ENCODE measurements around the gene OR10H2. TPM values are rescaled to one million over a fixed set of nuclear protein-coding genes. Genes with fewer than 3 reads are reported as not detected.
A peak's percentile ranks its signal among the peaks of the same experiment; 100 is the strongest.

OR10H2 gene
- total and polyA plus RNA-seq, 2 of the 8 experiments (the other 6 are each of a cell fraction or from before 2014, with no cell fraction given): not detected

- Histone ChIP-seq H3K14ac (ENCODE audit: insufficient read length) (no peak within 1 kb of the TSS), H3K23ac (ENCODE audit: insufficient read length) (no peak within 1 kb of the TSS), H2BK15ac (ENCODE audit: low read length) (no peak within 1 kb of the TSS), H3K9me3 (ENCODE audit: insufficient read depth in 2 of 2, low read depth in 1 of 2, low read length in 1 of 2) (peaks cover 49 to 62% of the 10 kb centered on the region in 2 experiments), H3K4ac (replicated peaks; ENCODE audit: insufficient read length, low read depth, low read length) (no peak within 1 kb of the TSS), H4K91ac (replicated peaks; ENCODE audit: insufficient read length, low read length) (no peak within 1 kb of the TSS), H3K4me1 (replicated peaks in 1 of 4; ENCODE audit: control insufficient read depth in 3 of 4, insufficient read depth in 4 of 4, low read length in 3 of 4) (no peaks in the 10 kb centered on the region), H3K4me2 (ENCODE audit: insufficient read depth in 1 of 2, low read depth in 2 of 2, low read length in 2 of 2) (no peak within 1 kb of the TSS), H2BK120ac (replicated peaks; ENCODE audit: low read depth, low read length) (no peak within 1 kb of the TSS), H3K9ac (replicated peaks in 1 of 4; ENCODE audit: extremely low read depth in 1 of 4, low read depth in 3 of 4, low read length in 3 of 4) (no peak within 1 kb of the TSS), H3K4me3 (ENCODE audit: extremely low read depth in 1 of 4, insufficient read depth in 2 of 4, low read depth in 3 of 4, low read length in 4 of 4) (peak within 1 kb of the TSS in 1 of 4 experiments; percentile 15; a peak in 1 of 8 replicates), H3K27me3 (replicated peaks in 1 of 4; ENCODE audit: control insufficient read depth in 3 of 4, extremely low read depth in 1 of 4, insufficient read depth in 3 of 4, low read length in 3 of 4) (no peaks in the 10 kb centered on the region), H3K56ac (replicated peaks; ENCODE audit: insufficient read length, low read depth, low read length) (no peak within 1 kb of the TSS), H2BK12ac (ENCODE audit: low read depth, low read length) (no peak within 1 kb of the TSS), H4K20me1 (replicated peaks in 1 of 2; ENCODE audit: control insufficient read depth in 1 of 2, insufficient read depth in 2 of 2, low read length in 2 of 2) (no peaks in the 10 kb centered on the region), H3K36me3 (ENCODE audit: control insufficient read depth in 2 of 4, insufficient read depth in 4 of 4, low read length in 3 of 4) (no peaks in the 10 kb centered on the region), H2BK5ac (ENCODE audit: low read depth, low read length) (no peak within 1 kb of the TSS), H4K8ac (ENCODE audit: extremely low read depth, insufficient read depth, low read length) (no peak within 1 kb of the TSS), H3K23me2 (ENCODE audit: low read depth, low read length) (no peaks in the 10 kb centered on the region; the same call in 1 of the 2 replicates), H3K27ac (ENCODE audit: low read depth, low read length) (no peak within 1 kb of the TSS), H3K79me2 (ENCODE audit: control insufficient read depth in 1 of 2, insufficient read depth in 2 of 2, low read length in 2 of 2) (no peaks in the 10 kb centered on the region), H2AFZ (ENCODE audit: low read length) (no peak within 1 kb of the TSS), H2AK5ac (ENCODE audit: low read depth, low read length) (no peak within 1 kb of the TSS), H2BK20ac (ENCODE audit: low read length) (no peak within 1 kb of the TSS), H3K18ac (ENCODE audit: extremely low read depth, low read length) (no peak within 1 kb of the TSS), H3K79me1 (ENCODE audit: low read depth, low read length) (no peaks in the 10 kb centered on the region), H4K5ac (ENCODE audit: insufficient read length, low read depth, low read length) (no peak within 1 kb of the TSS)
- DNase-seq (ENCODE audit: low read depth in 1 of 2, low spot score in 2 of 2) (no peak), FAIRE-seq (no peak)
- 48% methylated on average over 4 of the region's 4 CpGs; no CpG with 5 or more reads in 1 of the 2 experiments for WGBS, 2 experiments (ENCODE audit: extremely low coverage in 1 of 2, insufficient coverage in 1 of 2, insufficient read length in 1 of 2, insufficient replicate concordance in 2 of 2, low coverage in 1 of 2, low lambda C conversion rate in 2 of 2, missing lambda C conversion rate in 1 of 2)
- POLR2A ChIA-PET (ENCODE audit: partially characterized antibody): no interaction called here
- CTCF ChIA-PET (ENCODE audit: partially characterized antibody): no interaction called here
- TF ChIP-seq NANOG (IDR thresholded peaks at IDR 0.05; ENCODE audit: insufficient read depth, low read depth, low read length, poor library complexity, severe bottlenecking) (no peak), CHD2 (IDR thresholded peaks at IDR 0.05; ENCODE audit: low read length) (no peak), TBP (IDR thresholded peaks at IDR 0.05; ENCODE audit: low read depth, low read length) (no peak), SIRT6 (IDR thresholded peaks at IDR 0.05; ENCODE audit: low read length) (no peak), POU5F1 (IDR thresholded peaks at IDR 0.05; ENCODE audit: low read depth, low read length) (no peak), KDM4A (IDR thresholded peaks at IDR 0.05; ENCODE audit: low read depth, low read length, severe bottlenecking) (no peak), RAD21 (IDR thresholded peaks at IDR 0.05 in 1 of 2, conservative IDR thresholded peaks at IDR 0.05 in 1 of 2; ENCODE audit: low read depth in 2 of 2, low read length in 2 of 2) (no peak), BCL11A (IDR thresholded peaks at IDR 0.05; ENCODE audit: low read depth in 2 of 2, low read length in 2 of 2) (no peak), SP1 (IDR thresholded peaks at IDR 0.05; ENCODE audit: low read depth, low read length) (no peak), SIX5 (IDR thresholded peaks at IDR 0.05; ENCODE audit: low read depth, low read length) (no peak), JUND (IDR thresholded peaks at IDR 0.05; ENCODE audit: low read length) (no peak), BACH1 (IDR thresholded peaks at IDR 0.05; ENCODE audit: low read length) (no peak), CBX5 (IDR thresholded peaks at IDR 0.05; ENCODE audit: low read depth, low read length) (no peak), GTF2F1 (IDR thresholded peaks at IDR 0.05; ENCODE audit: borderline replicate concordance, low read depth, low read length) (no peak), SRF (IDR thresholded peaks at IDR 0.05; ENCODE audit: low read depth, low read length) (no peak)
- TF ChIP-seq, protein P1, sequence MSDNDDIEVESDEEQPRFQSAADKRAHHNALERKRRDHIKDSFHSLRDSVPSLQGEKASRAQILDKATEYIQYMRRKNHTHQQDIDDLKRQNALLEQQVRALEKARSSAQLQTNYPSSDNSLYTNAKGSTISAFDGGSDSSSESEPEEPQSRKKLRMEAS (IDR thresholded peaks at IDR 0.05): no peak
Measured at GRCh38 chr19:15737722-15738121, 9.9 kb downstream of the OR10H2 start, which contains the start of gene OR10H3. Gene OR10H3 (plus strand): TSS chr19:15737985. CDS start chr19:15741393, 3,408 bp downstream.

All from H1 (cell line).